Measurements from ENCODE around the gene HSPA1A. TPM values are rescaled to one million over a fixed set of nuclear protein-coding genes. Genes with fewer than 3 reads are reported as not detected.

HSPA1A gene
- total and polyA plus RNA-seq, 9 of the 15 experiments (the other 6 are each of a cell fraction or from before 2014, with no cell fraction given): 2.2 to 273 (median 107) TPM

DNA sequence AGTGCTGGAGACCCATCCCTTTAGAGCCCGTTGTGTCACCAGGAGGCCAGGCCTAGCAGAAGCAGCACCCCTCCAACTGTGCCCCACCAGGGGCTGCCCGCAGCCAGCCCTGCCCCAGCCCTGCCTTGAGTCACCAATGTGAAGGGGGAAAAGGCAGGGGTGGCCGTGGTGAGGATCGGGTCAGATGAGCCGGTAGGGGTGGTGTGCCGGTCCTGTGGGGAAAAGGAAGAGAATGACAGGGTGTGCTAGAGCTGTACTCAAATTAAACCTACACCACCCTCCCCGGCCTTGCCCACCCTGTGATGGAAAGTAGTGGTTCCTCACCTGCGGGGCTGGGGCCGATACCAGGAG lies 49.8 kb upstream of the HSPA1A start:
- no TSS peak for BruUV-seq (replicated peaks)
- H2AFZ ChIP-seq (ENCODE audit: low read depth, low read length): no peak overlapping the region
- TF ChIP-seq POLR2G (IDR thresholded peaks at IDR 0.05; ENCODE audit: low read depth, low read length) (peak; percentile 20; the same call in 1 of the 2 replicates), ILF3 (IDR thresholded peaks at IDR 0.05; ENCODE audit: borderline replicate concordance) (no peak), POLR2AphosphoS2 (IDR thresholded peaks at IDR 0.05; ENCODE audit: low read length) (peak; percentile 85), POLR2A (conservative IDR thresholded peaks at IDR 0.05) (0 out of 2 replicates have a peak, but pooled peaks have one; percentile 35), SUPT5H (IDR thresholded peaks at IDR 0.05) (peak; percentile 41; the same call in 1 of the 2 replicates), POLR2B (IDR thresholded peaks at IDR 0.05; ENCODE audit: low read depth, partially characterized antibody) (peak; percentile 41), ZNF507 (tag; conservative IDR thresholded peaks at IDR 0.05) (no peak)
- TF ChIP-seq, protein P1, sequence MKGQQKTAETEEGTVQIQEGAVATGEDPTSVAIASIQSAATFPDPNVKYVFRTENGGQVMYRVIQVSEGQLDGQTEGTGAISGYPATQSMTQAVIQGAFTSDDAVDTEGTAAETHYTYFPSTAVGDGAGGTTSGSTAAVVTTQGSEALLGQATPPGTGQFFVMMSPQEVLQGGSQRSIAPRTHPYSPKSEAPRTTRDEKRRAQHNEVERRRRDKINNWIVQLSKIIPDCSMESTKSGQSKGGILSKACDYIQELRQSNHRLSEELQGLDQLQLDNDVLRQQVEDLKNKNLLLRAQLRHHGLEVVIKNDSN (CRISPR knock-in tag; IDR thresholded peaks at IDR 0.05): 0 out of 2 replicates have a peak, but pooled peaks have one; percentile 7
- no peaks in the 10 kb centered on the region for H3K27me3 ChIP-seq (ENCODE audit: control insufficient read depth in 2 of 2, insufficient read depth in 2 of 2, low read length in 2 of 2)
- no peak for ATAC-seq
- no peak for FAIRE-seq
- H3K4me1 ChIP-seq (replicated peaks in 1 of 2; ENCODE audit: control insufficient read depth in 2 of 2, insufficient read depth in 2 of 2, low read length in 2 of 2): peaks cover 16 to 44% of the 10 kb centered on the region in 2 experiments; a peak in 4 of 5 replicates
- no peaks in the 10 kb centered on the region for H3K79me2 ChIP-seq (ENCODE audit: control insufficient read depth, insufficient read depth, low read length)
- no peaks in the 10 kb centered on the region for H3K9me3 ChIP-seq (replicated peaks; ENCODE audit: control insufficient read depth, insufficient read depth, low read depth, low read length)
- 68% methylated on average over 9 of the region's 9 CpGs for WGBS (ENCODE audit: insufficient coverage, low coverage, missing lambda C conversion rate)
- peaks cover 36% of the 10 kb centered on the region; the same call in 2 of the 3 replicates for H3K36me3 ChIP-seq (ENCODE audit: control insufficient read depth, insufficient read depth, low read length)
- H3K4me2 ChIP-seq (ENCODE audit: insufficient read depth, low read length): no peak overlapping the region
- no peak overlapping the region for H3K4me3 ChIP-seq
- no peak for DNase-seq (ENCODE audit: extremely low read depth in 1 of 4, low spot score in 3 of 4)
- no peaks in the 10 kb centered on the region for H4K20me1 ChIP-seq (replicated peaks; ENCODE audit: control insufficient read depth, insufficient read depth, low read length)
- in situ Hi-C loops (cut with MboI): loop anchor here (5.0 kb wide), 1 partner anchor 78 kb away; no protein-coding TSS in a partner anchor
- peak overlapping the region in 1 of 2 experiments; percentile 72; a peak in 2 of 4 replicates for H3K9ac ChIP-seq (ENCODE audit: insufficient read depth in 1 of 2, low read depth in 2 of 2, low read length in 2 of 2)
- POLR2A ChIA-PET: interaction anchor here (0.6 to 4.6 kb wide), 16 partner anchors 9 to 105 kb away, joined by 3 to 29 read pairs (median 3); partner anchors contain the start of genes C6orf47, CLIC1, HSPA1B and LSM2
- intact Hi-C loops (cut with micrococcal nuclease): no loop called here
- CTCF ChIA-PET (ENCODE audit: low intra/inter-chr PET ratio): interaction anchor here (1.4 kb wide), 1 partner anchor 85 kb away, joined by 4 read pairs; the partner anchor contains the start of gene LY6G5C
- H3K9me1 ChIP-seq (ENCODE audit: control insufficient read depth, insufficient read depth, low read length): peaks cover 4% of the 10 kb centered on the region
- H3K27ac ChIP-seq (ENCODE audit: extremely low read depth, low read depth, low read length): no peak overlapping the region
